ENCODE measurements around the gene PYROXD2.
"Not testable (repeated sequence)": the region's sequence is repeated elsewhere in the genome, so short reads cannot be mapped to it uniquely, and the experiment has no call there.

Gene PYROXD2

DNA sequence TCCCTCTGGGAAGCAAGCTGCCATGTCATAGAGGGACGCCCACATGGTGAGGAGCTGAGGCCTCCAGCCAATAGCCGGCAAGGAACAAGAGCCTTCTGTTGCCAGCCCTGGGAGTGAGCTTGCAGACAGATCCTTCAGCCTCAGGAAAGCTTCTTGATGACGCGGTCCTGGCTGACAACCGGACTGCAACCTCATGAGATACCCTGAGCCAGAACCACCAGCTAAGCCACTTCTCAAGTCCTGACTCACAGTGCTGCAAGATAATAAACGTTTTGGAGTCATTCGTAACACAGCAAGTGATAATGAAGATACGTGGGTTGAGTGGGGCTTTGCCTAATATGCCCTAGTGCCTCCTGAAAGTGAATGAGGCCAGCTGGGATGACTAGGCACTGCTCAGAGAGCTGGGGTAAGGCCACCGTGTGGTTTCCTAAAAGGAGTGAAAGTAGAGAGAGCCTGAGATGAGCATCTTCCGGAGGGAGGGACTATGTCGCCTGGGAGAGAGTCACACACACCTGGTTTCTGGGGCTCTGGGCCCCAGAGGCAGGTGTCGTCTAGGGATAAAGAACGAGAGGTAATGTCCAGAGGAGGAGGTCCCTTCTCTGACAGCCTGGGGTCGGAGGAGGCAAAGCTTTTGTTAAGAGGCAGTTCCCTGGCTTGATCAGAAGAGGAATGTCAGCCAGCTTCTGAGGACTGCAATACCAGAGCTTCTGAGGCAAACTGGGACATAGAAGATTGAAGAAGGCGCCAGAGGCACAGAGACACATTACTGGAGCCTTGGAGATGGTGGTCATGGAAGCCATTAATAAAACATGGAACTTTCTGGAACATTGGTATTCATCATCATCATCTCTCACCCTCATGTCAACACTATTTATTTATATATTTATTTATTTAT lies 53.6 kb downstream of the PYROXD2 start:
- Histone ChIP-seq H3K27ac (no peak overlapping the region), H3K4me3 (no peak overlapping the region), H3K9me3 (no peaks in the 10 kb centered on the region), H3K27me3 (no peaks in the 10 kb centered on the region), H3K4me1 (peaks cover 28% of the 10 kb centered on the region), H3K36me3 (no peaks in the 10 kb centered on the region), H4K20me1 (no peaks in the 10 kb centered on the region), H3K4me2 (no peak overlapping the region), H3K9ac (no peak overlapping the region)
- TF ChIP-seq Cebpa-rat (IDR thresholded peaks at IDR 0.05), result no peak

DNA sequence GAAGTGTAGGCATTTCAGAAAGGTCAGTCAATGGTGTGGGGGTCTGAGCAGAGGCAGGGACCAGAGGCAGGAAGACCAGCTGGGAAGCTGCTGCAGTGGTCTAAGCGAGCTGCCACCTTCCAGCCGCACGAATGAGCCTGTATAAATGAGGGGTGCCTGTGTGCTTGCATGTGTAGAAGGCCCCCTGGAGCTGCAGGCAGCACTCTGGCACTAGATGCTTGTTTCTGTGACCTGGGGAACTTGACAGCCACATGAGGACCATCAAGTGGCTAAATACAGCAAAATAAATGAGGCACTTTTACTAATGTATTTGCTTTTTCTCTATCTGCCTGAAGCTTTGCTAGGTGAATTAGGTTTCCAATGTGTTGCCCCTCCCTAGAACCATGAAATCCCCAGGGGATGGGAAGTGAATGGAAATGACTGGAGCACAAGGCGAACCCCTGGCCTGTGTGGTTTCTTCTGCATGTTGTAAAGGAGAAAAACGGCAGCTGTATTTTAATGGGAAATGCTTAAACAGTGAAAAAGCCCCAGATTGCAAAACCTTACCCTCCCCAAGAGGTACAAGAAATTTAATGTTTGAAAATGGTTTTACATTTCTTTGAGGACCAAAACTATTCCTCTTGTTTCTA lies 57.7 kb downstream of the PYROXD2 start:
- Histone ChIP-seq H3K9me3 (no peaks in the 10 kb centered on the region), H3K4me1 (peaks cover 16% of the 10 kb centered on the region), H3K4me3 (no peak overlapping the region), H3K4me2 (no peak overlapping the region), H3K27ac (no peak overlapping the region), H3K36me3 (no peaks in the 10 kb centered on the region), H3K27me3 (no peaks in the 10 kb centered on the region), H3K9ac (no peak overlapping the region), H4K20me1 (no peaks in the 10 kb centered on the region)
- no peak for TF ChIP-seq Cebpa-rat (IDR thresholded peaks at IDR 0.05)

DNA sequence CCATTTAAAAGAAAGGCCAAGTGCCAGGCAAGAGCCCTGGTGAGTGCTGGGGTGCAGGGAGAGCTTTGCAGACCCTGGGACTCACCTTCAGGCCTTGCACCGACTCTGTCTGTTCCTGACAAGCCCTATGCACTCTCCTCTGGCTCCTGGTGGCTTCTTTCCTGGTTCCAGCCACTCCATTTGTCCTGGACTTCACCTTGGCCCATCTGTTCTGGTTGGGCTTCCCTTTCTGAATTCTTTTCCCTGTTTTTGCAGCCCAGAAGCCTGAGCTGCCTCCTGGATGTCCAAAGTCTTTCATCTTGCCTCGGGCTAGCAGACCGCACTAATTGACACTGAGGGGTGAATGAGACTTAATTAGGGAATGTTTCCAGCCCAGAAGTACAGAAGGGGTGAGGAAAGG lies 60.5 kb downstream of the PYROXD2 start:
- H3K27ac ChIP-seq, result no peak overlapping the region
- H3K4me3 ChIP-seq, result no peak overlapping the region
- H3K36me3 ChIP-seq, result no peaks in the 10 kb centered on the region
- H3K9me3 ChIP-seq, result no peaks in the 10 kb centered on the region
- H3K4me1 ChIP-seq, result peaks cover 23% of the 10 kb centered on the region
- H3K9ac ChIP-seq, result no peak overlapping the region
- no peak overlapping the region for H3K4me2 ChIP-seq
- no peaks in the 10 kb centered on the region for H3K27me3 ChIP-seq
- TF ChIP-seq Cebpa-rat (IDR thresholded peaks at IDR 0.05), result no peak
- H4K20me1 ChIP-seq, result no peaks in the 10 kb centered on the region

DNA sequence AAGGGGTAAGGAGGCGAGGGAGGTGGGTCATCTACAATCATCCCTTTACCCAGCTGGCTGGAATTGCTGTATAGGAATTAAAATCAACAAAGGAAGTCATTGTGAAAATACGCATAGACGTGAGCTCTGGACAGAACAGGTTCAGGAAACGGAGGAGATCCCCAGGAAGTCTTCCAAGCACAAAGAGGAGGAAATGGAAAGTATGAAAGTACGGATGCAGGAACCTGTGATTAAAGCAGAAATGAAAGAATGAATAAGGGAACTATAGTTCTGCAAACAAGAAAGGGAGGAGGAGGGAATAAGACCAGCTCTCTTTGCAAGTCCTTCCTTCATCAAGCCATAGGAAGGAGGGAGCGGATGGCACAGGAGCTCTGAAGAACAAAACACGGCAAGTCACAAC lies 61.8 kb downstream of the PYROXD2 start:
- no peak overlapping the region for H3K4me3 ChIP-seq
- TF ChIP-seq Cebpa-rat (IDR thresholded peaks at IDR 0.05), result no peak
- no peaks in the 10 kb centered on the region for H3K9me3 ChIP-seq
- H3K9ac ChIP-seq, result no peak overlapping the region
- H3K27me3 ChIP-seq, result no peaks in the 10 kb centered on the region
- 0 out of 2 replicates have a peak overlapping the region, but pooled peaks have one; percentile 19 for H3K4me2 ChIP-seq
- H3K27ac ChIP-seq, result no peak overlapping the region
- peaks cover 34% of the 10 kb centered on the region for H3K4me1 ChIP-seq
- no peaks in the 10 kb centered on the region for H4K20me1 ChIP-seq
- H3K36me3 ChIP-seq, result no peaks in the 10 kb centered on the region

DNA sequence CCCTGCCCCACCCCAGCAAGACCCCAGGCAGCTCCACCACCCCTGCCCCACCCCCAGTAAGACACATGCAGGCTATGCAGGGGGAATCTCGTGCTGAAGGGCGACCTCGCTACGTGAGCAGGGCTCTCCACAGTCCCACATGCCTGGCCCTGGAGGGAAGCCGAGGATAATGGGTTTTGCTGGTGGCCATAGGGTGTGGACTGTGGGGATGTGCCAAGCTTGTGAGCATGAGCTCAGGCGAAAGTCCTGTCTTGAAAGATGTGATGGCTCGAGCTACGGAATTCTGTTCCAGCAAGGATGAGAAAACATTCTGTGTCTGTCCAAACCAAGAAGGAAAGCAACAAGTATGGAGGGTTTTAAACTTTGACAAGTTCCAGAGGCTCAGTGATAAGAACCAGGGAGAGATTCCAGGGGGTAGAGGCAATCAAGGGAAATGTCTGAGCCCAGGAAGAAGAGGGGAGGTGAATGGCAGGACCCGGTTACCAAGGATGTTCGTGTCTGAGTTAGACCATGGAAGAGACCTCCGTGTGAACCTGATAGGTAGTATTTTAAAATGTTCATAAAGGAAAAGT lies 63.1 kb downstream of the PYROXD2 start:
- H3K9ac ChIP-seq, result no peak overlapping the region

DNA sequence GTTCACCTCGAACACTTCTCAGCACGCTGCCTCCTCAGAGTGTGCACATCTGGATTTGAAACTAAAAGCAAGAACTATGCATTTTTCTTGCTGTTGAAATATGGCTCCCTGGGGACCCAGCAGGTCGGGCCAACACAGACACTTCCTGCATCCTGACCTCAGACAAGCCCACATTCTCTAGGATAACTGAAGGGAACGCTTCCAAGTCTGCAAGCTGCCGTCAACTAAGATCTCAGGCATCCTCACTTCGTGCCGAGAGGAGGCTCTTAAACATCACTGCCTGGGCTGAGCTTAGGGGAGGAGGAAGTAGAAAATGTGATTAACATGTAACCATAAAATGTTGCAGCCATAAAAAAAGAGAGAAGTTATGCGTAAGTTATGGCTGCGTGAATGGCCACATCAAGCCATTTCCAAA lies 65.5 kb downstream of the PYROXD2 start:
- H3K36me3 ChIP-seq, result peaks cover 11% of the 10 kb centered on the region; the same call in 1 of the 2 replicates
- no peaks in the 10 kb centered on the region for H3K27me3 ChIP-seq
- H3K27ac ChIP-seq, result 0 out of 2 replicates have a peak overlapping the region, but pooled peaks have one; percentile 22
- H4K20me1 ChIP-seq, result no peaks in the 10 kb centered on the region
- H3K4me1 ChIP-seq, result peaks cover 42% of the 10 kb centered on the region
- H3K4me3 ChIP-seq, result peak overlapping the region; percentile 23; the same call in 1 of the 2 replicates
- no peak for TF ChIP-seq Cebpa-rat (IDR thresholded peaks at IDR 0.05)
- H3K9ac ChIP-seq, result peak overlapping the region; percentile 34; the same call in 1 of the 2 replicates
- peak overlapping the region; percentile 77 for H3K4me2 ChIP-seq
- H3K9me3 ChIP-seq, result peaks cover 32% of the 10 kb centered on the region

More for the DNA sequence above, 63.1 kb downstream of the PYROXD2 start:
- Histone ChIP-seq H3K4me1 (peaks cover 34% of the 10 kb centered on the region), H3K9me3 (peaks cover 10% of the 10 kb centered on the region), H3K4me2 (no peak overlapping the region), H3K27ac (no peak overlapping the region), H3K4me3 (no peak overlapping the region), H3K27me3 (no peaks in the 10 kb centered on the region), H3K36me3 (0 out of 2 replicates have a peak, but pooled peaks cover 3% of the 10 kb centered on the region), H4K20me1 (no peaks in the 10 kb centered on the region)
- TF ChIP-seq Cebpa-rat (IDR thresholded peaks at IDR 0.05), result no peak

DNA sequence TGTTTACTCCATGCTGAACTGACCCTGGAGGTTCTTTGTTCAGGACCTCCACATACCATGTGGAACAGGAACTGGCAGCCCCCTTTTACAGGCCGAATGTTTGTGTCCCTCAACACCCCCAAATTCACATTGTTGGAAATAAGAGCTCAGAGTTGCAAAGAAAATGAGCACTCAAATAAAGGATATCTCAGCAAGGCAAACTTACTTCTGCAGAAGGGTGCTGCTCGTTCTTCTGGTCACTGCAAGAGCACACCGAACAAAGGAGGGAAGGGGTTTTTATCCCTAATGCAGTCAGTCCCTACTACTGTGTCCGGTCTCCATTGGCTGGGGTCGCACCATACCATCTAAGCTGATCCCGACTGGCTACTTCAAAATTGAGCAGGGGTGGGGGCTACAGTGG lies 68.1 kb downstream of the PYROXD2 start:
- H3K4me1 ChIP-seq, result peaks cover 60% of the 10 kb centered on the region
- H3K4me3 ChIP-seq, result no peak overlapping the region
- no peak overlapping the region for H3K4me2 ChIP-seq
- TF ChIP-seq Cebpa-rat (IDR thresholded peaks at IDR 0.05), result no peak
- peaks cover 11% of the 10 kb centered on the region; the same call in 1 of the 2 replicates for H3K36me3 ChIP-seq
- no peaks in the 10 kb centered on the region for H3K27me3 ChIP-seq
- peaks cover 32% of the 10 kb centered on the region for H3K9me3 ChIP-seq
- H4K20me1 ChIP-seq, result no peaks in the 10 kb centered on the region
- H3K9ac ChIP-seq, result no peak overlapping the region
- no peak overlapping the region for H3K27ac ChIP-seq

DNA sequence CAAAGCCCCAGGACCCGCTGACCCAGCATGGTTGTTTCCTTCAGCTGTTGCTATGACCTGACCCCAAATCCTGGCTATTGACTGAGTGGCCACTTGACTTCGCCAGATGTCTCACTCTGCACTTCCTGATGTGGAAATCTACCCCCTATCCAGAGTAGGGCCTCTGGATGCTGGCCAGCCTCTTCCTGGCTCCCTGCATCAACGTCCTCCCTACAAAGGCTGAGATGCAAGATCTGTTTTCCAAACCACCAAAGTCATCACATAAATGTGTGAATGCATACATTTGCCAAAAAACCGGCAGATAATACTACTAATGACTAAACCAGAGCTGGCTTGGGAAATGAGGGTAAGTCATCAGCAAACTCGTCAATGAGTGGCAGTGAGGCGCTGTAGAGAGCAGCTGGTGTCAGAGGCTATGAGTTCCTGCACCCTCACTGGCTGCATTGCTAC lies 70.4 kb downstream of the PYROXD2 start:
- Histone ChIP-seq H3K9me3 (peaks cover 32% of the 10 kb centered on the region), H3K4me3 (no peak overlapping the region), H3K27ac (no peak overlapping the region), H3K4me2 (peak overlapping the region; percentile 19; the same call in 1 of the 2 replicates), H3K9ac (no peak overlapping the region), H3K27me3 (no peaks in the 10 kb centered on the region), H3K36me3 (peaks cover 11% of the 10 kb centered on the region; the same call in 1 of the 2 replicates), H3K4me1 (peaks cover 68% of the 10 kb centered on the region), H4K20me1 (no peaks in the 10 kb centered on the region)
- TF ChIP-seq Cebpa-rat (IDR thresholded peaks at IDR 0.05), result no peak

DNA sequence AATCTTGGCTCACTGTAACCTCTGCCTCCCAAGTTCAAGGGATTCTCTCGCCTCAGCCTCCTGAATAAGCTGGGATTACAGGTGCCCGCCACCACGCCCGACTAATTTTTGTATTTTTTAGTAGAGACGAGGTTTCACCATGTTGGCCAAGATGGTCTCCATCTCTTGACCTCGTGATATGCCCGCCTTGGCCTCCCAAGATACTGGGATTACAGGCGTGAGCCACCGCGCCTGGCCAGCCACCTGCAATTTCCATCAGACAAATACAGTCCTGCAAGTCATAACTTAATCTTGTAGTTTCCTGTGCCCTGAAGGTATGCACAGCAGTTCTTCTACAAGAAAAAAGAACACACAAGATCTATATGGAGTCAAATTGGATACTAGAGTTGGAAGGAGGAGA lies 73.3 kb downstream of the PYROXD2 start:
- not testable (repeated sequence) for H3K4me3 ChIP-seq, H4K20me1 ChIP-seq, H3K9ac ChIP-seq, H3K27me3 ChIP-seq, H3K27ac ChIP-seq, H3K36me3 ChIP-seq
- Histone ChIP-seq H3K9me3 (peaks cover 19% of the 10 kb centered on the region), H3K4me2 (peak overlapping the region; percentile 96), H3K4me1 (peaks cover 81% of the 10 kb centered on the region)

DNA sequence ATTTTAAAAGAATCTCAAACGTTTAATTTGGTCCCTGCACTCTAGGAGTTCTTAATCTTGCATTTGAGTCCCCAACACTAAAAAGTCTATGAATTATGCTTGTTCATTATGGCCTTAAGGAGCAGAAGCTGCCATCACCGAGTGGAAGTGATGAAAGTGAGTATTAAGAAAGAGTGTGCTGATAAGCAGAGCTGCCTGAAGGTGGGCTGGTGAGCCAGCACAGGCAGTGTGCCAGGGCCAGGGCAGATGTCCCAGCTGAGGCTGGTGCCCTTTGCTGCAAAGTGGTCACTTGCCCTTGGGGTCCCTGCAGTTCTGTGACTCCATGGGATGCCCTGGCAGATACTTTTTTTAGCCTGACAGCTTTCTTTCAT lies 74.1 kb downstream of the PYROXD2 start:
- Histone ChIP-seq H3K27ac (peak overlapping the region; percentile 79), H3K4me1 (peaks cover 81% of the 10 kb centered on the region), H4K20me1 (no peaks in the 10 kb centered on the region), H3K4me3 (peak overlapping the region; percentile 50), H3K4me2 (peak overlapping the region; percentile 96), H3K27me3 (no peaks in the 10 kb centered on the region), H3K9me3 (peaks cover 12% of the 10 kb centered on the region), H3K9ac (peak overlapping the region; percentile 74), H3K36me3 (no peaks in the 10 kb centered on the region)
- no peak for TF ChIP-seq Cebpa-rat (IDR thresholded peaks at IDR 0.05)

Data from BLaER1 (cell line).